ENCODE results near the gene IPMK. TPM values are rescaled to one million over a fixed set of nuclear protein-coding genes. Genes with fewer than 3 reads are reported as not detected.
A peak's percentile ranks its signal among the peaks of the same experiment; 100 is the strongest.

The IPMK gene
- 8.6 and 14.3 TPM in 2 replicates for total RNA-seq (ENCODE audit: low replicate concordance)

DNA sequence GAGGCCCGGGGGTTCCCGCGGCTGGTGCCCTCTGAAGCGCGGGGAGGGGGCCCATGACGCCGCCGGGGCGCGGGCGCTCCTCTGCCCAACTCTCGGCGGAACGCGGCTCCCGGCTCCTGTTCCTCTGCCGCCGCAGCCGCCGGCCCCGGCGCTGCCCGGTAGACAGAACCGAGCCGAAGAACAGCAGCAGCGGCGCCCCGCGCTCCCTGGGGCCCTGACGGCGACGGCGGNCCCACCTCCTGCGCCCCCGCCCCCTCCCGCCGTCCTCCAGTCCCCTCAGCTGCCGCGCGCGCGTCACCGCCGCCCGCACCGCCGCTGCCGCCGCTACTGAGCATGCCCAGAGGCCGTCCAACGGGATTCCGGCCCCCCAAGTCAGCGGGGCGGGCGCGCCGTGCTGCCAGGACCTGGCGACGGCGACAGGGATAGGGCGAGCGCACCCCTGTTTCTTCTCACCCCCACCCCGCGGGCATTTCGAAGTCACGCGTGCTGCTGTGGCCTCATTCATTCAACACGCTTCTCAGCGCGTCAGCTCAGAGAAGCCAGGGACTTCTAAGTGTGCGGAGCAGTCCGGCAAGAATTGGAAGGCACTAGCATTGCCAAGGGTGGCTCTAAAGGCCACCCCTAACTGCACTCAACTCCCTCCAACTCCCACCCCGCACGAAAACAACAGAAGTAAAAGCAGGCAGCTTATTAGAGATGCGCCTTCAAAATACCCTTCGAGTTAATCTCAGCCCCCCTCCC is at the start of gene IPMK:
Gene IPMK (minus strand): TSS at position 182 of the 741 bp plus-strand sequence. CDS start 283 bp downstream, outside the sequence.
- TF ChIP-seq, protein P1, sequence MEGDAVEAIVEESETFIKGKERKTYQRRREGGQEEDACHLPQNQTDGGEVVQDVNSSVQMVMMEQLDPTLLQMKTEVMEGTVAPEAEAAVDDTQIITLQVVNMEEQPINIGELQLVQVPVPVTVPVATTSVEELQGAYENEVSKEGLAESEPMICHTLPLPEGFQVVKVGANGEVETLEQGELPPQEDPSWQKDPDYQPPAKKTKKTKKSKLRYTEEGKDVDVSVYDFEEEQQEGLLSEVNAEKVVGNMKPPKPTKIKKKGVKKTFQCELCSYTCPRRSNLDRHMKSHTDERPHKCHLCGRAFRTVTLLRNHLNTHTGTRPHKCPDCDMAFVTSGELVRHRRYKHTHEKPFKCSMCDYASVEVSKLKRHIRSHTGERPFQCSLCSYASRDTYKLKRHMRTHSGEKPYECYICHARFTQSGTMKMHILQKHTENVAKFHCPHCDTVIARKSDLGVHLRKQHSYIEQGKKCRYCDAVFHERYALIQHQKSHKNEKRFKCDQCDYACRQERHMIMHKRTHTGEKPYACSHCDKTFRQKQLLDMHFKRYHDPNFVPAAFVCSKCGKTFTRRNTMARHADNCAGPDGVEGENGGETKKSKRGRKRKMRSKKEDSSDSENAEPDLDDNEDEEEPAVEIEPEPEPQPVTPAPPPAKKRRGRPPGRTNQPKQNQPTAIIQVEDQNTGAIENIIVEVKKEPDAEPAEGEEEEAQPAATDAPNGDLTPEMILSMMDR (IDR thresholded peaks at IDR 0.05): no peak
- peak; percentile 7 for TF ChIP-seq EZH2phosphoT487 (IDR thresholded peaks at IDR 0.05)
- Histone ChIP-seq H2AFZ (replicated peaks) (peak within 1 kb of the TSS; percentile 95), H3K4me1 (peaks cover 28% of the 10 kb centered on the region), H3K4me2 (peak within 1 kb of the TSS; percentile 94), H3K9ac (no peak within 1 kb of the TSS), H3K9me3 (ENCODE audit: low read depth) (no peaks in the 10 kb centered on the region), H3F3A (ENCODE audit: low read depth) (peaks cover 23% of the 10 kb centered on the region), H3K36me3 (no peaks in the 10 kb centered on the region), H3K4me3 (peak within 1 kb of the TSS; percentile 77), H3K79me2 (ENCODE audit: low read depth) (peaks cover 61% of the 10 kb centered on the region), H4K20me1 (ENCODE audit: low read depth) (peaks cover 5% of the 10 kb centered on the region), H3K27ac (no peak within 1 kb of the TSS), H3K27me3 (peaks cover 8% of the 10 kb centered on the region)
- Mint-ChIP-seq H3K4me3 (peak within 1 kb of the TSS; percentile 99), H3K36me3 (peaks cover 2% of the 10 kb centered on the region), H3K9me3 (no peaks in the 10 kb centered on the region), H3K4me1 (peaks cover 33% of the 10 kb centered on the region), H3K27ac (peak within 1 kb of the TSS; percentile 78), H3K27me3 (ENCODE audit: insufficient read depth, low read depth) (peaks cover 5% of the 10 kb centered on the region)
- DNase-seq (ENCODE audit: low spot score): peak; percentile 96

DNA sequence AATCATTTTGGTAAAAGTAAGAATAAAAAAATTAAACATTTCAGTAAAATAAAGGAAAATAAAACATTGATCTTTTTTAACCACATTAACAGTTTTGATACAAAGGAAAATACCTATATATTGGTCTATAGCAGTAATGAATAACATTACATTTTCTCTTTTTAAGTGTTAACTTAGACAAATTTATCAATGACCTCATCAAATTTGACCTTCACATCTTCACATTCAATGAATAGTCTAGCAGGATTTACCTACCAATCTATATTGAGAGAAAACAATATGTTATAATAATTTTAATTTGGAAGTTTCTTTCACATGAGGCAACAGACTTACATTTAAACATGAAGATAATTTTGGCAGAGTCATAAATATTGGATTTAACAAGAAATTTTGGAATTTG is 49.2 kb upstream of the IPMK start:
- DNase-seq (ENCODE audit: low spot score): no peak
- no peaks in the 10 kb centered on the region for H3F3A ChIP-seq (ENCODE audit: low read depth)
- Mint-ChIP-seq H3K36me3 (no peaks in the 10 kb centered on the region), H3K27ac (no peak overlapping the region), H3K4me3 (no peak overlapping the region), H3K4me1 (no peaks in the 10 kb centered on the region), H3K9me3 (no peaks in the 10 kb centered on the region), H3K27me3 (ENCODE audit: insufficient read depth, low read depth) (no peaks in the 10 kb centered on the region)
- H3K9me3 ChIP-seq (ENCODE audit: low read depth): no peaks in the 10 kb centered on the region
- no peak overlapping the region for H3K4me3 ChIP-seq
- TF ChIP-seq EZH2 (IDR thresholded peaks at IDR 0.05) (no peak), EZH2phosphoT487 (IDR thresholded peaks at IDR 0.05) (no peak)
- TF ChIP-seq, protein P1 (IDR thresholded peaks at IDR 0.05): no peak
- no peaks in the 10 kb centered on the region for H4K20me1 ChIP-seq (ENCODE audit: low read depth)
- no peak overlapping the region for H3K9ac ChIP-seq
- H2AFZ ChIP-seq (replicated peaks): no peak overlapping the region
- H3K4me1 ChIP-seq: no peaks in the 10 kb centered on the region
- H3K79me2 ChIP-seq (ENCODE audit: low read depth): no peaks in the 10 kb centered on the region
- no peaks in the 10 kb centered on the region for H3K27me3 ChIP-seq
- H3K4me2 ChIP-seq: no peak overlapping the region
- no peaks in the 10 kb centered on the region for H3K36me3 ChIP-seq
- H3K27ac ChIP-seq: no peak overlapping the region

DNA sequence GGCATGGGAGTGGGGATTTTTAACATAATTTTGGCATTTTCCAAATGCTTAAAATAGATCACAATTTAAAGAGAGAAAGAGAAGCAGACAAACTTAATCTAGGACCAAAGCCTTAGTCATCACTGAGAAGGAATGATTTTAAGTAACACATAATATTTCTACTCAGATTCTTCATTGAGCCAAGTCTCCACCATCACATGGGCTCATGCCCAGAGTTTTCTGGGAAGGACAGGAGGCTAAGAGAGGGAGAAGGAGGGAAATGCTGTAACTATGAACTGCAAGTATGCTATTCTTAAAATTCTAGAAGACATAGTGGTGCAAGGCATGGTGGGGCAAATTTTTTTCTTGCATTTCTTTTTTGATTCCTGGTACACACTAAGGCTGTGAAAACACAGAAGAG is 43.3 kb upstream of the IPMK start:
- H4K20me1 ChIP-seq (ENCODE audit: low read depth): no peaks in the 10 kb centered on the region
- TF ChIP-seq, protein P1 (IDR thresholded peaks at IDR 0.05): no peak
- TF ChIP-seq EZH2 (IDR thresholded peaks at IDR 0.05): no peak
- TF ChIP-seq EZH2phosphoT487 (IDR thresholded peaks at IDR 0.05): no peak
- no peaks in the 10 kb centered on the region for H3K79me2 ChIP-seq (ENCODE audit: low read depth)
- H3K9me3 ChIP-seq (ENCODE audit: low read depth): no peaks in the 10 kb centered on the region
- Mint-ChIP-seq H3K4me1 (peaks cover 2% of the 10 kb centered on the region), H3K36me3 (no peaks in the 10 kb centered on the region), H3K27me3 (ENCODE audit: insufficient read depth, low read depth) (no peaks in the 10 kb centered on the region), H3K4me3 (no peak overlapping the region), H3K9me3 (no peaks in the 10 kb centered on the region), H3K27ac (no peak overlapping the region)
- H3F3A ChIP-seq (ENCODE audit: low read depth): no peaks in the 10 kb centered on the region
- no peak overlapping the region for H3K27ac ChIP-seq
- H2AFZ ChIP-seq (replicated peaks): no peak overlapping the region
- no peaks in the 10 kb centered on the region for H3K36me3 ChIP-seq
- no peak overlapping the region for H3K4me3 ChIP-seq
- no peaks in the 10 kb centered on the region for H3K4me1 ChIP-seq
- H3K4me2 ChIP-seq: no peak overlapping the region
- H3K9ac ChIP-seq: no peak overlapping the region
- no peaks in the 10 kb centered on the region for H3K27me3 ChIP-seq
- no peak for DNase-seq (ENCODE audit: low spot score)
